Activated CD4-positive, alpha-beta T cell treated with anti-CD3 and anti-CD28 coated beads for 24 hours (primary cell): ENCODE measurements around the gene TMEM184A.
"Not testable (repeated sequence)": the region's sequence is repeated elsewhere in the genome, so short reads cannot be mapped to it uniquely, and the experiment has no call there.

Source experiments
- DNase-seq, 2 donors: peaks; one replicate each; pipeline ENCODE4 v3.0.0-alpha.2; 2020; ENCODE audit warnings: low read depth in 2 of 2

The TMEM184A gene

DNA sequence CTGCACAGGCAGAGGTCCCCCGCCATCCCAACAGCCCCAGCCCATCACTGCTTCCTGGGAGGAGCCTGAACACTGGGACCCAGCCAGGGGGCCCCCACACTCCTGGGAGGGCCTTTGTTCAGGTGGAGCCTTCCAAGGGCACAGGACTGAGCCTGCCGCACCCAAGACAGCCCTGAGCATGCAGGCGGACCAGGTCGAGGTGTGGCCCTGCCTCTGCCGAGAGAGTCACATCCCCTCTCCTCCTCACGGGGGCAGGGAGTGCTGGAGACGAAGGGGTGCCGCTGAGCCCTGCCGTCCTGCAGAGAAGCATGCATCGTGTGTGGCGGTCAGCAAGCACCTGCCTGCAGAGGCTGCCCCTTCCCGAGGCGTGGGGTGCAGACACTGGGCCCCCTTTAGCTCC lies 32.8 kb downstream of the TMEM184A start:
- no peak for DNase-seq

- no peak for DNase-seq
These were observed 34.5 kb downstream of the TMEM184A start for GRCh38 chr7:1521456-1521855.

DNA sequence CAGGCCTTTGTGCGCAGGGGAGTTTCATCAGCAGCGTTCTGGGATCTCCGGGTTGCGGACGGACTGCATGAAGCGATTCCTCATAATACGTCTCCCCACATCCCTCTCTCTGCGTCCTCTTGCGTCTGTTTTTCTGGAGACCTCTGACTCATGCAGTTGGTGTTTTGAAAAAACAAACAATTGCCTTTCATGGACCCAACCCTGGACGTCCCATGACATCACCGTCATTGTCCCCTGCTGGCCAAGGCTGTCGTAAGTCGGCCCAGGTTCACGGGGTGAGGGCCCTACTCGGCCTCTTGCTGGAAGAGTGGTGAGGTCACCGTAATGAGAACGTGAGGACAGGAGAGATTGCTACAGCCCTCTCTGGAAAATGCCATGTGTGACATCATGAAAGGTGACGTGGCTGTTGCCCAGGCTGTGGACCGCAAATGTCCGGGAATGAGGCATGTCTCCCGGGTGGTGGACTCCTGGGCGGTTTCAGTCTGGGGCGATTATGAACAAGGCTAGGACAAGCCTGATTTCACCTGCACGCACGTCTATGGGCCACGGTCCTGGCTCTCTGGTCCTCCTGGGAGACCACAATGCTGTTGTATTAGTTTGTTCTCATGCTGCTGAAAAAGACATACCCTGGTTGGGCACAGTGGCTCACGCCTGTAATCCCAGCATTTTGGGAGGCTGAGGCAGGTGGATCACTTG lies 35.3 kb downstream of the TMEM184A start:
- no peak for DNase-seq

GRCh38 chr7:1519322-1519922 lies 36.6 kb downstream of the TMEM184A start:
- not testable (repeated sequence) for DNase-seq

GRCh38 chr7:1516586-1517251 lies 39.3 kb downstream of the TMEM184A start:
- DNase-seq = no peak

DNA sequence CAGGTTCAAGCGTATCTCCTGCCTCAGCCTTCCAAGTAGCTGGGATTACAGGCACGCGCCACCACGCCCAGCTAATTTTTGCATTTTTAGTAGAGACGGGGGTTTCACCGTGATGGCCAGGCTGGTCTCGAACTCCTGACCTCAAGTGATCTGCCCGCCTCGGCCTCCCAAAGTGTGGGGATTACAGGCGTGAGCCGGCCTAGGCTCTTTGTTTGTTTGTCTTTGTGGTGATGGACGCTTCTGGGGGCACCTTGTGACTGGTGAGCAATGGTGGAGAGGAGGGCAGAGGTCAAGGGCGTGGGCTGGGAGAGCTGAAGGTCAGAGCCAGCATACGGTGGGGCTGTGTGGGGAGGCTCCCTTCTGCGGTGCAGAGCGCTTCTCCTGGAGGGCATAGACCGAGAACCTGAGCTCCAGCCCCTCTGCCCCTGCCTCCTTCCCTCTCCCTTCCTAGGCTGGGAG lies 40.5 kb downstream of the TMEM184A start:
- DNase-seq = not testable (repeated sequence)

GRCh38 chr7:1514995-1515401 lies 41.0 kb downstream of the TMEM184A start:
- no peak for DNase-seq

DNA sequence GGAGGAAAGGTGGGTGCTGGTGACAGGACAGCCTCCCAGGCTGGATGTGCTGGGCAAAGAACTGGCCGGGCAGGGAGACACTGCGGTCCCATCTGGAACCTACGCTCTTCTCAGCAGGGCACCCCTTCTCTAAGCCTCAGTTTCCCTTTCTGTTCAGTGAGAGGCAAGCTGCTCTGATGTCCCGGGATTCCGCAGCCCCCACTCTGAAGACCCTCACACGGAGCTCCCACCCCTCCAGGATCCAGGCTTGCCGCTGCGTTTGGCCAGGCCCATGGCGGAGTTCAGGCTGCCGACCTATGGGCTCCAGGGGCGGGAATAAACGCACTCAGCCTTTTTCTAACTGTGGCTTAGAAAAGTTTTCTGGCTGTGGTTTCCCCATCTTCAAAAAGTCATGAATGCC lies 41.6 kb downstream of the TMEM184A start:
- no peak for DNase-seq

GRCh38 chr7:1513657-1514095 lies 42.3 kb downstream of the TMEM184A start:
- no peak for DNase-seq

DNA sequence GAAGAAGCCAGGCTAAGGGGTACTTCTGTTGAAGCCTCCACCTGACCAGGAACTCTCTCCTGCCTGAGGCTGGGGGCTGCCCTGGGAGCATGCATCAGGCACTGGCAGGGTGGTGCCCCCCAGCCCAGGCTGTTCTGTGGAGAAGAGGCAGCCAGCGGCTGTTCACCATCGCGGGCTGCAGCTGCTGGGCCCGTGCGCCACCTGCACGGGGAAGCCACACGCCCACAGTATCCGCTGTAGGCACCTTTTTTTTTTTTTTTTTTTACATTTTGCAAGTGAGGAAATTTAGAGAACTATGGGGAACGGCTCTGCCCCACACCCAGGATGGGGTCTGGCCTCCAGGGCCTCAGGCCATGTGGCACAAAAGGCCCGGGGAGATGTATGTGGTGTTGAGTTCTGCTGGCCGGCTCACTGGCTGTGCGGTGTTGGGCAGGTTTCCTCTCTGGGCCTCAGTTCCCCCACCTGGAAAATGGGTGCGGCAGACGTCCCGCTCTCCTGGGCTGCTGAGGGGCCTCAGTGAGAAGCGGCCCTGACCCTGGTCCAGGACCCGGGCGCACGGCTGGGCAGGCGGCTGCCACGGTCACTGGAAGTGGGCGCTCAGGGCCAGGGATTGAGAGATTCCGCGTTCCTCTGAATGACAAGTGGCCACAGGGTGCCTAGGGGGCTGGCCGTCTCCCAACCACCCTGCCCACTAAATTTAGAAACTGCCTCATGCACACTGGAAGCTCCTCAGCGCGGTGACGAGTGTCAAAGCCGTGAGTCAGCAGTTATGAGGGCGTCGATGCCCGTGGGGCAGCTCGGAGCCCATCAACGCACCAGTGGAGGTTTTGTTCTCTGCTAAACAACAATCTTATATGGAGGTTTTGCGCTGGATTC lies 43.0 kb downstream of the TMEM184A start:
- no peak for DNase-seq

DNA sequence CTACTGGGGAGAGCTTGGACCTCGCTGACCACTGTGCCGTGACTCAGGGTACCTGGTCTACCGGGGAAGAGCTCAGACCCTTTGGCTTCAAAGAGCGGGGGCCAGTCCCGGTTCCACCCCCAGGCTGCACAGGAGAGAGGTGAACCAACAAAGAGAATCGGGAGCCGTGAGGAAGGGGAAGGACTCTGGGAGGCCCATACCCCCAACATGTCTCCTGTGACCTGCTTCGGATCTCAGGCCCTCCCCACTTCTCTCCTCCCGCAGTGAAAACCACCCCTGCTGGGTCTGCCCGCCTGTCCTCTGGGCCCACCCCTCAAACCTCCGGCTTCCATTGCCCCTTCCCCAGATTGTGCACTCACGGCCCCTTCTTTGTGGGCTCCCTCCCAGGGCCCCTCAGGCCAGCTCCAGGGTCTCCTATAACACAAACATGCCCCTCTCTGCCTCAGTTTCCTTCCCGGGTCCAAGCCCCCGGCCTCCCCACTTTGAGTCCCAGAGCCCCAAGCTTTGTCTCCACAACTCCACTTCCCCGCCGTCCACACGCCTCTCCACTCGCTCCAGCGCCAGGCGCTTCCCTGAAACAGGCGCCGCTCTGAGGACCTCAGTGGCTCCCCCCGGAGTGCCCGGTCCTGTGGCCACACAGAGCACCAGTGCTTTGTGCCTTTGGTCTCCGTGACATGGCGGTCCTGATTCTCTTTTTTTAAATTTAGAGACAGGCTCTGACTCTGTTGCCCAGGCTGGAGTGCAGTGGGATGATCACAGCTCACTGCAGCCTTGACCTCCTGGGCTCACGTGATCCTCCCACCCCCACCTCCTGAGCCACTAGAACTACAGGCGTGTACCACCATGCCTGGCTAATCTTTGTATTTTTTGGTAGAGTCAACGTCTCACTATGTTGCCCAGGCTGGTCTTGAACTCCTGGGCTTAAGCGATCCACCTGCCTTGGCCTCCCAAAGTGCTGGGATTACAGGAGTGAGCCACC lies 44.3 kb downstream of the TMEM184A start:
- no peak for DNase-seq

- DNase-seq = no peak
These were observed 45.2 kb downstream of the TMEM184A start for GRCh38 chr7:1510780-1511154.

- no peak for DNase-seq
These were observed 46.8 kb downstream of the TMEM184A start for GRCh38 chr7:1509226-1509625.

- no peak for DNase-seq
These were observed 47.7 kb downstream of the TMEM184A start for GRCh38 chr7:1508277-1508758.

DNA sequence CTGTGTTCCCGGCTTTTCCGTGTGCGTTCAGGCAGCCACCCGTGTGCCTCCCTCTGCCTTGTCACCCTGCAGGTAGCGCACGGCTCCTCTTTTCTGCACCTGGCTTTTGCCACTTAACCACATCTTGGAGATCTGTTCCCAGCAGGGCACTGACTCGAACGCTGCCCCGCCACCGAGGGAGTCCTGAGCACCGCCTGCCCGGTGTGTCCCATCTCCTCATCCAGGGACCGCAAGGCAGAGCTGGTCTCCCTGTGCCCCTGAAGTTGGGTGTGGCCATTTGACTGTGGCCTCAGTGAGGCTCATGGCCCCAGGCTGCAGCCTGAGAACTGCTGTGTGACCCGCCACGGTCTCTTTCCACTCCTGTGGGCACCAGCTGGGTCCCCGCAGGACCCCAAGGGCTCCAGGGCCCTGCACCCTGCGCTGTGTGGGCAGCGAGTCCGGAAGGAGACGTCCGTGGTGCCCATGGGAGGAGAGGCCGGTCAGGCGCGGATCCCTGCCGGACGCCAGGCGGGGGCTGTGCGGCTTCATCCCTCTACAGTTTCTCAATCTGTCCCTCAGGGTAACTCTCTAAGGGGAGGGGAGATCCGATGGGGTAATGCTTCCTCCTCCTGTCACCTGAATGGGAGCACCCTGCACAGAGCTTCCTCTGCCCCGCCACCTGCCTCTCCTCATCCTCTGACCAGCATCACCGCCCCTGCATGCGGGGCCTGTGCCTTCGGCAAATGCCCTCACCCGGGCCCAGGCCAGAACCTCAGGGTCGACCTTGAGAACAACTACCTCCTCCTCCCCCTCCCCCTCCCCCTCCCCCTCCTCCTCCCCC lies 50.1 kb downstream of the TMEM184A start:
- no peak for DNase-seq

DNA sequence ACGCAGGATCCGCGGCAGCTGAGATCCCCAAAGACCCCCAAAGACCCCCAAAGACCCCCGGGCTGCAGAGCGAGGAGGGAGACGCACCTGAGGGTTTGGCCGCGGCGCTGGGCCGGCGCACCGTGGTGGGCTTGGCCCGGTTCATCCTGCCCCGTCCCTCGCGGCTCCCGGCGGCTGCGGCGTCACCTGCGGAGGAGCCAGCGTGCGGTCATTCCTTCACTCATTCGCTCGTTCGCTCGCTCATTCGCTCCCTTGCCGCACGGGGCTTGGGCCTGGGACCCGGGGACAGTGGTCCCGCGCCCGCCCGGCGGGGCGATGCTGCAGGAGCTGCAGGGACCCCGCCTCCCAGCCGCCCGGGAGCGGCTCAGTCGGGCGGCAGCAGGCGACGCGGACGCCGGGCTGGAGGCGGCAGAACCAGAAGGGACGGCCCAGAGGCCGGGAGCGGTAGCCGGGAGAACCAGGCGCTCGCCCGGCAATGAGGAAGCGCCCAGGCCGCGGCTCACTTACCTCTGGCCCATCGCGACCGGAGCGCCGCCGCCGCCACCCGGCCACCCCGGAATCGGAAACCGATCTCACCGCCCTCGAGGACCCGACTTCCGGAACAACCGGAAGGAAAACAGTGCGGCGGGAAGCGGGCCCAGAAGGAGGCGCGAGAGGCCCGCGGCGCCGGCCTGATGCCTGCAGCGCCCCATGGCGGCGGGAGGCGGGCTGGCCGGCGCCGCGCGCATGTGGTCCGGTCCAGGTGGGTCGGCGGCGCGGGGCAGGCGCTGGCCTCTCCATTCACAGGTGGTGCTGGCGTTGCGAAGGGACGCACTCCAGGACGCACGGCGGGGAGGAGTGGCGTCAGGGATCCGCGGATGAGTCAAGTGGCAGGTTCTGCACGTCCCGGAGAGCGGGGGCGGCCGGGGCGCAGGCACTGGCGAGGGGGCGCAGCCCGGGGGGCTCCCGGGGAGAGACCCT lies 51.9 kb downstream of the TMEM184A start, which contains the start of gene INTS1:
Gene INTS1 (minus strand): TSS at position 574 of the 960 bp plus-strand sequence. CDS start 429 bp downstream, at position 145.
- DNase-seq = peak; percentile 79 to 80

DNA sequence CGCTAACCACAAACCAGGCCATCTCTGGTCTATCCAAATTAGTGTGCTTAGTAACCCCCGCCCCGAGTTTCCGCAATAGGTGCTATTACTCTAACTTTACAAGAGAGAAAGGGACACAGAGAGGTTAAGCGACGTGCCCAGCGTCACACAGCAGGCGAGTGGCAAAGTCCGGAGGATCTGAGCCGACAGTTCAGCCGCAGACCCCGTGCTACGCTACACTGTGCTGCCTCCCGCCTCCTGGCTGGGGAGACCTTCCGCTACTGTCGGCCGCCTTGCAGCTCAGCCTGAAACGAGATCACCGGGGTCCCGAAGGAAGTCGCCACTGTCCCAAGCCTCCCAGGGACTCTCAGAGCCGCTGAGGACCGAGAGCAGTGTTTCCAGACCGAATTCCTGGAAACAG lies 52.6 kb downstream of the TMEM184A start:
- DNase-seq = no peak

- no peak for DNase-seq
These were observed 53.2 kb downstream of the TMEM184A start for GRCh38 chr7:1502845-1503244.
